ENCODE measurements around the gene PKN2. TPM values are rescaled to one million over a fixed set of nuclear protein-coding genes. Genes with fewer than 3 reads are reported as not detected.

Gene PKN2
- total and polyA plus RNA-seq, 2 donors (not counting 1 experiment from before 2014, with no cell fraction given), result 11.9 to 51.6 TPM

GRCh38 chr1:88875595-88875994 is 191.5 kb downstream of the PKN2 start:
- H2AFZ ChIP-seq (ENCODE audit: insufficient read depth, low read depth, low read length, poor library complexity, severe bottlenecking), result no peak overlapping the region
- no peak overlapping the region for H3K27ac ChIP-seq (ENCODE audit: low read length in 2 of 2)
- no peak overlapping the region for H3K4me3 ChIP-seq (ENCODE audit: control extremely low read depth in 1 of 5, extremely low read depth in 1 of 5, insufficient read depth in 1 of 5, low read depth in 2 of 5, low read length in 4 of 5)
- Mint-ChIP-seq H3K4me3 (no peak overlapping the region), H3K4me1 (peaks cover 19% of the 10 kb centered on the region), H3K9me3 (ENCODE audit: insufficient read depth) (no peaks in the 10 kb centered on the region), H3K27me3 (no peaks in the 10 kb centered on the region), H3K27ac (no peak overlapping the region)
- H3K79me2 ChIP-seq (ENCODE audit: control insufficient read depth, insufficient read depth, low read length), result peaks cover 95% of the 10 kb centered on the region
- H3K4me1 ChIP-seq (ENCODE audit: control insufficient read depth in 2 of 2, insufficient read depth in 2 of 2, low read length in 2 of 2), result no peaks in the 10 kb centered on the region
- no peak overlapping the region for H3K4me2 ChIP-seq (replicated peaks; ENCODE audit: low read depth, low read length, poor library complexity, severe bottlenecking)
- H4K20me1 ChIP-seq (ENCODE audit: control insufficient read depth, insufficient read depth, low read length, poor library complexity, severe bottlenecking), result peaks cover 84% of the 10 kb centered on the region
- WGBS (ENCODE audit: insufficient coverage), result no CpG with 5 or more reads among the region's 4 CpGs
- intact Hi-C loops (cut with micrococcal nuclease), result no loop called here
- POLR2A ChIA-PET, result no interaction called here
- H3K36me3 ChIP-seq (replicated peaks in 1 of 2; ENCODE audit: control extremely low read depth in 1 of 2, control insufficient read depth in 1 of 2, extremely low read depth in 1 of 2, insufficient read depth in 2 of 2, low read length in 1 of 2), result peaks cover 5 to 9% of the 10 kb centered on the region in 2 experiments
- ATAC-seq (ENCODE audit: low read depth), result no peak
- no peaks in the 10 kb centered on the region for H3K27me3 ChIP-seq (replicated peaks in 1 of 4; ENCODE audit: control extremely low read depth in 1 of 4, control insufficient read depth in 3 of 4, insufficient read depth in 4 of 4, low read length in 3 of 4)
- TF ChIP-seq, protein P1, sequence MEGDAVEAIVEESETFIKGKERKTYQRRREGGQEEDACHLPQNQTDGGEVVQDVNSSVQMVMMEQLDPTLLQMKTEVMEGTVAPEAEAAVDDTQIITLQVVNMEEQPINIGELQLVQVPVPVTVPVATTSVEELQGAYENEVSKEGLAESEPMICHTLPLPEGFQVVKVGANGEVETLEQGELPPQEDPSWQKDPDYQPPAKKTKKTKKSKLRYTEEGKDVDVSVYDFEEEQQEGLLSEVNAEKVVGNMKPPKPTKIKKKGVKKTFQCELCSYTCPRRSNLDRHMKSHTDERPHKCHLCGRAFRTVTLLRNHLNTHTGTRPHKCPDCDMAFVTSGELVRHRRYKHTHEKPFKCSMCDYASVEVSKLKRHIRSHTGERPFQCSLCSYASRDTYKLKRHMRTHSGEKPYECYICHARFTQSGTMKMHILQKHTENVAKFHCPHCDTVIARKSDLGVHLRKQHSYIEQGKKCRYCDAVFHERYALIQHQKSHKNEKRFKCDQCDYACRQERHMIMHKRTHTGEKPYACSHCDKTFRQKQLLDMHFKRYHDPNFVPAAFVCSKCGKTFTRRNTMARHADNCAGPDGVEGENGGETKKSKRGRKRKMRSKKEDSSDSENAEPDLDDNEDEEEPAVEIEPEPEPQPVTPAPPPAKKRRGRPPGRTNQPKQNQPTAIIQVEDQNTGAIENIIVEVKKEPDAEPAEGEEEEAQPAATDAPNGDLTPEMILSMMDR (IDR thresholded peaks at IDR 0.05), result no peak
- TF ChIP-seq EZH2 (IDR thresholded peaks at IDR 0.05; ENCODE audit: borderline replicate concordance, insufficient read depth, low read depth, low read length, poor library complexity, severe bottlenecking), result no peak
- CTCF ChIA-PET, result interaction anchor here (1.0 to 7.4 kb wide), 7 partner anchors 9 to 219 kb away, joined by 3 to 148 read pairs (median 8); no protein-coding TSS in a partner anchor
- DNase-seq, result no peak
- no peaks in the 10 kb centered on the region for H3K9me3 ChIP-seq (ENCODE audit: control extremely low read depth in 1 of 3, control insufficient read depth in 2 of 3, insufficient read depth in 1 of 3, low read length in 2 of 3)
- H3K9ac ChIP-seq (ENCODE audit: low read length), result no peak overlapping the region

DNA sequence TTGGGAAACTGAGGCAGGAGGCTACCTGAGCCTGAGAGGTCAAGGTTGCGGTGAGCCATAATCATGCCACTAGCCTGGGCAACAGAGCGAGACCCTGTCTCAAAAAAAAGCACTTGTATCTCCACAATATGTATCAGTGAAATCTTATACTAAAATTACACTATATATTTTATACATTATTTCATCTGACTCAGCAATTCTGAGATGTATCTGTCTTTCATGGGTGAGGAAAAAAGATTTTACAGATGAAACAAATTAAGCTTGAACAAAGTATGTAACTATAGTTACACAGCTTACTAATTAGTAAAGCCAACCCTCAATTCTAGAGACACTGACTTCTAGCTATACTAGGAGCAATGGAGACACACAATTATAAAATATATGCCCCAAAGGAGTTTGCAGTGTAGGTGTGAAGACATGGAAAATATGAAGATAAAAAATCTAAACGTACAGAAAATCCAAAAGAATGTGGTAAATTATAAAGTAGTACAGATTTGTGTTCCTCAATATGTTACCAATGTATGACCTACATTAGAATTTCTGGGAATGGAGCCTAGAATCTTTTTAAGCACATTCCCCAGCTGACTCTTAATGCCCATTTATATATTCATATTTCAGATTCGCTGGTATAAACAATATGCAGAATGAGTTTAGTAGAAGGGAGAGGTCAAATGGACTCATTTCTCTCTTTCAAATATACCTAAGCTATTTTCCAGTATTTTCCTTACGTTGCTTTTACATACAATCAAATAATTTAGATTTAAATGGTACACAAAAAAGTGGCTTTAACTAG is 192.7 kb downstream of the PKN2 start:
- DNase-seq (no peak), ATAC-seq (ENCODE audit: low read depth) (no peak)
- Histone ChIP-seq H2AFZ (ENCODE audit: insufficient read depth, low read depth, low read length, poor library complexity, severe bottlenecking) (no peak overlapping the region), H3K36me3 (replicated peaks in 1 of 2; ENCODE audit: control extremely low read depth in 1 of 2, control insufficient read depth in 1 of 2, extremely low read depth in 1 of 2, insufficient read depth in 2 of 2, low read length in 1 of 2) (peaks cover 5 to 7% of the 10 kb centered on the region in 2 experiments), H3K9me3 (ENCODE audit: control extremely low read depth in 1 of 3, control insufficient read depth in 2 of 3, insufficient read depth in 1 of 3, low read length in 2 of 3) (no peaks in the 10 kb centered on the region), H3K4me1 (ENCODE audit: control insufficient read depth in 2 of 2, insufficient read depth in 2 of 2, low read length in 2 of 2) (no peaks in the 10 kb centered on the region), H3K4me3 (ENCODE audit: control extremely low read depth in 1 of 5, extremely low read depth in 1 of 5, insufficient read depth in 1 of 5, low read depth in 2 of 5, low read length in 4 of 5) (no peak overlapping the region), H3K9ac (ENCODE audit: low read length) (no peak overlapping the region), H3K4me2 (replicated peaks; ENCODE audit: low read depth, low read length, poor library complexity, severe bottlenecking) (no peak overlapping the region), H3K79me2 (ENCODE audit: control insufficient read depth, insufficient read depth, low read length) (peaks cover 95% of the 10 kb centered on the region), H3K27ac (ENCODE audit: low read length in 2 of 2) (no peak overlapping the region), H4K20me1 (ENCODE audit: control insufficient read depth, insufficient read depth, low read length, poor library complexity, severe bottlenecking) (peaks cover 82% of the 10 kb centered on the region), H3K27me3 (replicated peaks in 1 of 4; ENCODE audit: control extremely low read depth in 1 of 4, control insufficient read depth in 3 of 4, insufficient read depth in 4 of 4, low read length in 3 of 4) (no peaks in the 10 kb centered on the region)
- intact Hi-C loops (cut with micrococcal nuclease), result loop anchor here (1.0 kb wide), 1 partner anchor 221 kb away; no protein-coding TSS in a partner anchor
- no peak for TF ChIP-seq EZH2 (IDR thresholded peaks at IDR 0.05; ENCODE audit: borderline replicate concordance, insufficient read depth, low read depth, low read length, poor library complexity, severe bottlenecking)
- TF ChIP-seq, protein P1 (IDR thresholded peaks at IDR 0.05), result no peak
- Mint-ChIP-seq H3K4me3 (no peak overlapping the region), H3K27ac (no peak overlapping the region), H3K27me3 (no peaks in the 10 kb centered on the region), H3K4me1 (peaks cover 17% of the 10 kb centered on the region), H3K9me3 (ENCODE audit: insufficient read depth) (no peaks in the 10 kb centered on the region)
- ChIA-PET POLR2A (no interaction called here), CTCF (interaction anchor here (0.7 to 7.4 kb wide), 18 partner anchors 8 to 1660 kb away, joined by 3 to 148 read pairs (median 4); no protein-coding TSS in a partner anchor)
- no CpG with 5 or more reads among the region's 5 CpGs for WGBS (ENCODE audit: insufficient coverage)
